Measurements from ENCODE around the gene TPBGL. TPM values are rescaled to one million over a fixed set of nuclear protein-coding genes. Genes with fewer than 3 reads are reported as not detected.

Gene TPBGL
- total RNA-seq, 2 donors from 2014 or later = 0.26 to 0.40 TPM

GRCh38 chr11:75233754-75234172, 6.8 kb upstream of the TPBGL start:
- Mint-ChIP-seq H3K4me3 (no peak overlapping the region), H3K27ac (no peak overlapping the region), H3K36me3 (ENCODE audit: low read depth) (no peaks in the 10 kb centered on the region), H3K27me3 (peaks cover 10% of the 10 kb centered on the region), H3K9me3 (peaks cover 4% of the 10 kb centered on the region), H3K4me1 (peaks cover 4% of the 10 kb centered on the region)
- ATAC-seq (replicated peaks) = no peak

GRCh38 chr11:75236062-75236461, 4.5 kb upstream of the TPBGL start:
- Mint-ChIP-seq H3K27me3 (peaks cover 14% of the 10 kb centered on the region), H3K4me3 (no peak overlapping the region), H3K4me1 (peaks cover 4% of the 10 kb centered on the region), H3K27ac (no peak overlapping the region), H3K36me3 (ENCODE audit: low read depth) (no peaks in the 10 kb centered on the region), H3K9me3 (peaks cover 4% of the 10 kb centered on the region)
- no peak for ATAC-seq (replicated peaks)

GRCh38 chr11:75237050-75237449, 3.5 kb upstream of the TPBGL start:
- Mint-ChIP-seq H3K27ac (no peak overlapping the region), H3K4me3 (no peak overlapping the region), H3K36me3 (ENCODE audit: low read depth) (no peaks in the 10 kb centered on the region), H3K27me3 (peaks cover 14% of the 10 kb centered on the region), H3K9me3 (peaks cover 4% of the 10 kb centered on the region), H3K4me1 (peaks cover 4% of the 10 kb centered on the region)
- no peak for ATAC-seq (replicated peaks)

GRCh38 chr11:75238595-75239440, 1.8 kb upstream of the TPBGL start:
- H3K27ac Mint-ChIP-seq = no peak overlapping the region
- peaks cover under 1% of the 10 kb centered on the region for H3K9me3 Mint-ChIP-seq
- H3K27me3 Mint-ChIP-seq = peaks cover 21% of the 10 kb centered on the region
- H3K4me3 Mint-ChIP-seq = peak overlapping the region; percentile 71
- ATAC-seq (replicated peaks) = no peak
- peaks cover under 1% of the 10 kb centered on the region for H3K4me1 Mint-ChIP-seq
- H3K36me3 Mint-ChIP-seq (ENCODE audit: low read depth) = peaks cover 4% of the 10 kb centered on the region

- H3K4me3 Mint-ChIP-seq = peak overlapping the region; percentile 71
- no peaks in the 10 kb centered on the region for H3K4me1 Mint-ChIP-seq
- peaks cover 20% of the 10 kb centered on the region for H3K27me3 Mint-ChIP-seq
- no peak overlapping the region for H3K27ac Mint-ChIP-seq
- H3K36me3 Mint-ChIP-seq (ENCODE audit: low read depth) = peaks cover 4% of the 10 kb centered on the region
- ATAC-seq (replicated peaks) = no peak
- no peaks in the 10 kb centered on the region for H3K9me3 Mint-ChIP-seq
Measured at GRCh38 chr11:75239531-75240290, 863 bp upstream of the TPBGL start.

GRCh38 chr11:75241036-75241905, 697 bp downstream of the TPBGL start:
- peak; percentile 93 for ATAC-seq (replicated peaks)
- H3K9me3 Mint-ChIP-seq = no peaks in the 10 kb centered on the region
- H3K27ac Mint-ChIP-seq = no peak overlapping the region
- H3K27me3 Mint-ChIP-seq = peaks cover 20% of the 10 kb centered on the region
- H3K4me1 Mint-ChIP-seq = no peaks in the 10 kb centered on the region
- peak overlapping the region; percentile 78 for H3K4me3 Mint-ChIP-seq
- peaks cover 4% of the 10 kb centered on the region for H3K36me3 Mint-ChIP-seq (ENCODE audit: low read depth)

- no peaks in the 10 kb centered on the region for H3K4me1 Mint-ChIP-seq
- H3K27ac Mint-ChIP-seq = peak overlapping the region; percentile 54
- H3K9me3 Mint-ChIP-seq = no peaks in the 10 kb centered on the region
- H3K36me3 Mint-ChIP-seq (ENCODE audit: low read depth) = peaks cover 4% of the 10 kb centered on the region
- peaks cover 20% of the 10 kb centered on the region for H3K27me3 Mint-ChIP-seq
- ATAC-seq (replicated peaks) = no peak
- H3K4me3 Mint-ChIP-seq = peak overlapping the region; percentile 78
Measured at GRCh38 chr11:75241906-75242644, 1.5 kb downstream of the TPBGL start.

- H3K27me3 Mint-ChIP-seq = peaks cover 15% of the 10 kb centered on the region
- H3K9me3 Mint-ChIP-seq = no peaks in the 10 kb centered on the region
- ATAC-seq (replicated peaks) = no peak
- H3K4me3 Mint-ChIP-seq = peak overlapping the region; percentile 78
- no peaks in the 10 kb centered on the region for H3K4me1 Mint-ChIP-seq
- H3K36me3 Mint-ChIP-seq (ENCODE audit: low read depth) = peaks cover 4% of the 10 kb centered on the region
- H3K27ac Mint-ChIP-seq = peak overlapping the region; percentile 54
Measured at GRCh38 chr11:75242722-75243600, 2.4 kb downstream of the TPBGL start.

GRCh38 chr11:75244052-75244814, 3.7 kb downstream of the TPBGL start:
- peaks cover 4% of the 10 kb centered on the region for H3K36me3 Mint-ChIP-seq (ENCODE audit: low read depth)
- ATAC-seq (replicated peaks) = no peak
- H3K4me3 Mint-ChIP-seq = no peak overlapping the region
- H3K27me3 Mint-ChIP-seq = peaks cover 12% of the 10 kb centered on the region
- no peaks in the 10 kb centered on the region for H3K9me3 Mint-ChIP-seq
- H3K27ac Mint-ChIP-seq = no peak overlapping the region
- no peaks in the 10 kb centered on the region for H3K4me1 Mint-ChIP-seq

GRCh38 chr11:75245356-75246005, 4.9 kb downstream of the TPBGL start:
- H3K4me1 Mint-ChIP-seq = no peaks in the 10 kb centered on the region
- H3K27me3 Mint-ChIP-seq = peaks cover 11% of the 10 kb centered on the region
- ATAC-seq (replicated peaks) = no peak
- H3K9me3 Mint-ChIP-seq = no peaks in the 10 kb centered on the region
- no peak overlapping the region for H3K4me3 Mint-ChIP-seq
- peaks cover 4% of the 10 kb centered on the region for H3K36me3 Mint-ChIP-seq (ENCODE audit: low read depth)
- H3K27ac Mint-ChIP-seq = no peak overlapping the region

GRCh38 chr11:75246006-75246670, 5.6 kb downstream of the TPBGL start:
- H3K27me3 Mint-ChIP-seq = peaks cover 11% of the 10 kb centered on the region
- no peaks in the 10 kb centered on the region for H3K9me3 Mint-ChIP-seq
- no peaks in the 10 kb centered on the region for H3K4me1 Mint-ChIP-seq
- no peak for ATAC-seq (replicated peaks)
- H3K27ac Mint-ChIP-seq = no peak overlapping the region
- peaks cover 4% of the 10 kb centered on the region for H3K36me3 Mint-ChIP-seq (ENCODE audit: low read depth)
- no peak overlapping the region for H3K4me3 Mint-ChIP-seq
